Astrocyte of the hippocampus (primary cell): ENCODE data around the gene ZFAND5.

Experiments used
- DNase-seq: peaks from one replicate; pipeline ENCODE4 v3.0.0; 2011; ENCODE audit warnings: low read depth, low spot score

Gene ZFAND5

GRCh38 chr9:72364679-72365524 is at the start of gene ZFAND5:
ZFAND5 (minus strand) TSS chr9:72365208; CDS start chr9:72360778, 4,430 bp downstream.
- peak; percentile 99 for DNase-seq

GRCh38 chr9:72412483-72413040 is 47.6 kb upstream of the ZFAND5 start:
- no peak for DNase-seq

- no peak for DNase-seq
Observed at GRCh38 chr9:72410214-72410613, 45.2 kb upstream of the ZFAND5 start.

GRCh38 chr9:72407114-72407513 is 42.1 kb upstream of the ZFAND5 start:
- DNase-seq: no peak

- DNase-seq: no peak
Observed at GRCh38 chr9:72402744-72403143, 37.7 kb upstream of the ZFAND5 start.

- DNase-seq: no peak
Observed at GRCh38 chr9:72401396-72401795, 36.4 kb upstream of the ZFAND5 start.

GRCh38 chr9:72400866-72401265 is 35.9 kb upstream of the ZFAND5 start:
- DNase-seq: no peak

GRCh38 chr9:72399391-72399790 is 34.4 kb upstream of the ZFAND5 start:
- DNase-seq: no peak

- DNase-seq: peak; percentile 45
Observed at GRCh38 chr9:72396247-72397091, 31.5 kb upstream of the ZFAND5 start.

GRCh38 chr9:72394066-72394465 is 29.1 kb upstream of the ZFAND5 start:
- no peak for DNase-seq

- no peak for DNase-seq
Observed at GRCh38 chr9:72390907-72391306, 25.9 kb upstream of the ZFAND5 start.

- DNase-seq: no peak
Observed at GRCh38 chr9:72386186-72386585, 21.2 kb upstream of the ZFAND5 start.

GRCh38 chr9:72384710-72385485 is 19.9 kb upstream of the ZFAND5 start:
- no peak for DNase-seq

- peak; percentile 86 for DNase-seq
Observed at GRCh38 chr9:72383978-72384709, 19.1 kb upstream of the ZFAND5 start.

- no peak for DNase-seq
Observed at GRCh38 chr9:72382405-72382804, 17.4 kb upstream of the ZFAND5 start.

- DNase-seq: no peak
Observed at GRCh38 chr9:72377041-72377440, 12.0 kb upstream of the ZFAND5 start.

- no peak for DNase-seq
Observed at GRCh38 chr9:72371151-72371550, 6.1 kb upstream of the ZFAND5 start.

GRCh38 chr9:72365525-72366256 is 683 bp upstream of the ZFAND5 start:
- peak; percentile 91 for DNase-seq

GRCh38 chr9:72363908-72364678 is 915 bp downstream of the ZFAND5 start:
- peak; percentile 76 for DNase-seq
